ENCODE data around the gene GLYATL1.

The GLYATL1 gene

GRCh38 chr11:58926695-58927094 is 12.6 kb upstream of the GLYATL1 start:
- DNase-seq (ENCODE audit: low read depth in 2 of 2), result no peak

- no peak for DNase-seq (ENCODE audit: low read depth in 2 of 2)
Observed at GRCh38 chr11:58927393-58928106, 11.7 kb upstream of the GLYATL1 start.

GRCh38 chr11:58928107-58928499 is 11.2 kb upstream of the GLYATL1 start:
- no peak for DNase-seq (ENCODE audit: low read depth in 2 of 2)

- DNase-seq (ENCODE audit: low read depth in 2 of 2), result no peak
Observed at GRCh38 chr11:58928691-58929090, 10.6 kb upstream of the GLYATL1 start.

GRCh38 chr11:58930926-58931325 is 8.4 kb upstream of the GLYATL1 start:
- DNase-seq (ENCODE audit: low read depth in 2 of 2), result no peak

GRCh38 chr11:58933661-58934060 is 5.6 kb upstream of the GLYATL1 start:
- DNase-seq (ENCODE audit: low read depth in 2 of 2), result no peak

GRCh38 chr11:58934945-58935513 is 4.3 kb upstream of the GLYATL1 start:
- DNase-seq (ENCODE audit: low read depth in 2 of 2), result no peak

GRCh38 chr11:58938398-58938797 is 890 bp upstream of the GLYATL1 start:
- no peak for DNase-seq (ENCODE audit: low read depth in 2 of 2)

GRCh38 chr11:58940028-58940427 is 740 bp downstream of the GLYATL1 start:
- DNase-seq (ENCODE audit: low read depth in 2 of 2), result no peak

GRCh38 chr11:58941838-58942237 is 2.5 kb downstream of the GLYATL1 start:
- no peak for DNase-seq (ENCODE audit: low read depth in 2 of 2)

GRCh38 chr11:58945663-58946062 is 6.4 kb downstream of the GLYATL1 start:
- no peak for DNase-seq (ENCODE audit: low read depth in 2 of 2)

GRCh38 chr11:58949184-58949583 is 9.9 kb downstream of the GLYATL1 start:
- DNase-seq (ENCODE audit: low read depth in 2 of 2), result no peak

GRCh38 chr11:58957922-58958321 is 18.6 kb downstream of the GLYATL1 start:
- DNase-seq (ENCODE audit: low read depth in 2 of 2), result no peak

- no peak for DNase-seq (ENCODE audit: low read depth in 2 of 2)
Observed at GRCh38 chr11:58958500-58958899, 19.2 kb downstream of the GLYATL1 start.

- no peak for DNase-seq (ENCODE audit: low read depth in 2 of 2)
Observed at GRCh38 chr11:58963551-58964104, 24.3 kb downstream of the GLYATL1 start.

- DNase-seq (ENCODE audit: low read depth in 2 of 2), result no peak
Observed at GRCh38 chr11:58965246-58965985, 26.1 kb downstream of the GLYATL1 start.

GRCh38 chr11:58968251-58968711 is 29.0 kb downstream of the GLYATL1 start:
- no peak for DNase-seq (ENCODE audit: low read depth in 2 of 2)

GRCh38 chr11:58977470-58977869 is 38.2 kb downstream of the GLYATL1 start:
- DNase-seq (ENCODE audit: low read depth in 2 of 2), result no peak

- DNase-seq (ENCODE audit: low read depth in 2 of 2), result no peak
Observed at GRCh38 chr11:58979222-58979621, 39.9 kb downstream of the GLYATL1 start.

GRCh38 chr11:58980159-58980843 is 41.0 kb downstream of the GLYATL1 start:
- DNase-seq (ENCODE audit: low read depth in 2 of 2), result no peak

GRCh38 chr11:58992489-58992888 is 53.2 kb downstream of the GLYATL1 start:
- DNase-seq (ENCODE audit: low read depth in 2 of 2), result no peak

GRCh38 chr11:58994171-58994570 is 54.9 kb downstream of the GLYATL1 start:
- no peak for DNase-seq (ENCODE audit: low read depth in 2 of 2)
